Left hindlimb (tissue), 1 donor: ENCODE measurements around the gene SPAG16.
"Not testable (repeated sequence)": the region's sequence is repeated elsewhere in the genome, so short reads cannot be mapped to it uniquely, and the experiment has no call there.

Source experiments
- DNase-seq: peaks from one replicate; pipeline ENCODE4 v3.0.0-alpha.2; 2018

SPAG16 gene

DNA sequence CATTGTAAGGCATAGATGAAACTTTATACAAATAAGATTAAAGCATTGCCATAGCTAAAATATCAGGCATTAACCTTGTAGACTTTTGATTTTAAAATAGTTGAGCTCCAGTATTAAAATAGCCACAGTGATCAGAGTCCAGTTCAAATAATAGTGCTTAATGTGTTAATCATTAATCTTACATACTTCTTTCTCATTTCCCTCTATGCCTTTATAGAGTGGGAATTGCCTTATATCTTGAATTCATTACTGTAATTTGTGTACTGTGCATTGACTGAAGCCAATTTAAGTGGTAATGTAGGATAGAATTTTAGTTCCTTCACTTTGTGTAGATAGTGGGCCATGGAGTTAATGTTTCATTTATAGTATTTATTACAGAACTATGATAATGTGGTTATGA is 577.4 kb downstream of the SPAG16 start:
- no peak for DNase-seq

DNA sequence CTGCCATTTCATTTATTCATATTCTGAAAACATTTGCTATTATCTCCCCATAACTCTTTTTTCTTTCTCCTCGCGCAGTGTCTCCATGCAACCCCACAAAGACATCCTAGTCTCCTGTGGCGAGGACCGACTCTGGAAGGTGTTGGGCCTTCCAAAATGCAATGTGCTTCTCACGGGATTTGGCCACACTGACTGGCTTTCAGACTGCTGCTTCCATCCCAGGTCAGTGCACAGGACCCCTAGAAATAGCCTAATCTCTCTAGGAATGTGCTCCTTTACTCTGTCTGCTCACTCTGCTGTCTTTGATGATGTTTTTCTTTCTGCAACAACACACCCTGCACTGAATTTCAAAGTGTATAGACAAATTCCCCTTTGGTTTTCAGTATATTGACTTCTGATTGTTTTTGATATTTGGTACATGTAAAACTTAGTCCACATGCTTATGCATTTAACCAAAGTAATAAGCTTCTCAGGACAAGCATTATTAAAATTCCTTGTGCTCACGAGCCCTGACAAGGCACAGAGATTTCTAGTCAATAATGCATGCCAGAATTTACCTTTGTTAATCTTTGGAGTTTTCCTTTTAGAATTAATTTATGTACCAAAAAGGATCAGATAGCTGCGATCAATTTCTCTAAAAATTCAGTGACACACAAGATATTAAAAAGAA is 578.3 kb downstream of the SPAG16 start:
- no peak for DNase-seq

DNA sequence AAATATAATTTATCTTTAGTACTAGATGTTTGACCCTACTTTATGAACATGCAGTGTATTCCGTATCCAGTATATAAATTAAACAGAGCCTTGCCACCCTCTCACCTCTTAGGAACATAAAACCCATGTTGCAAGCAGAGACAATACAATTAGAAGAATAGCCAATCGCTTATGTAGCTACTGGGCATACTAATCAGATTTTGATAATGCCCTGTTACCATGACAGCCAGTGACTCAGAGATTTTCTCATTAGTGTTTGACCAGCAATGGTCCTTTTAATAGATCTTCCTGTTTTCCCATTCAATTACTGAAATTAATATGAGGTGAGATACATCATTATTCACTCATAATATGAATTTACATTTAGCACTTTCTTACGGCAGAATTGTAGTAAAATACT is 579.3 kb downstream of the SPAG16 start:
- DNase-seq, result no peak

DNA sequence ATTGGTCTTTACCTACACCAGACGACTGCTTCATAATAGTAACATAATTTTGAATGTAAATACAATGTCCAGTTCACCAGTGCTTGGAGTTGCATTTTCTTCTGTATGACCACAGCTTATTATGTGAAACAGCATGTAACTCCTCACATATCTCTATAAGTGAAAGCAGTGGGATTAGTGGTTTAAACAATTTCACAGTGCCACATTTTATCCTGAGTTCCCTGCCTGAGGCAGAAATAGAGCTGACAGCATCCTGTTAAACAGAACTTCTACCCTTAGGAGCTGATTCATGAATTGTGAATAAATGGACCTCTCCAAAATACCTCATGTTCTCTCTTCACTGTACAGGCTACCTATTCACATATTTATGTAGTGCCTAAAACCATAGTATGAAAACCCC is 584.3 kb downstream of the SPAG16 start:
- DNase-seq, result no peak

DNA sequence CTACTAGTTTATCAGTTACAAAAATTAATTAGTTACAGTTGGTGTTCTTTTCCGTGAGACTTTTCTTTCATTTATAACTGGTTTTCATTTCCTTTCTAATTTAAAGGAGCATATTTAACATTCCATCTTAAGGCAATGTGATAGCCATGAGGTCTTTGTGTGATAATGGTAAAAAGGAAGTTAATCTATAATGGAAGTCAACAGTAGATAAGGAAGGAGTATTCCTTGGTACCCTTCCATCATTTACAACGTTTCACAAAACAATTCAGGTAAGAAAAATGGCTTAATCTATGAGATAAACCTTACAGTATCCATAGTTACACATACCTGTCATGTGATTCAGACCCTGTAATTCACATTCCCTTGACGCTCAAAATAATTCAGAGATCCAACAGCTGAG is 601.2 kb downstream of the SPAG16 start:
- no peak for DNase-seq

DNA sequence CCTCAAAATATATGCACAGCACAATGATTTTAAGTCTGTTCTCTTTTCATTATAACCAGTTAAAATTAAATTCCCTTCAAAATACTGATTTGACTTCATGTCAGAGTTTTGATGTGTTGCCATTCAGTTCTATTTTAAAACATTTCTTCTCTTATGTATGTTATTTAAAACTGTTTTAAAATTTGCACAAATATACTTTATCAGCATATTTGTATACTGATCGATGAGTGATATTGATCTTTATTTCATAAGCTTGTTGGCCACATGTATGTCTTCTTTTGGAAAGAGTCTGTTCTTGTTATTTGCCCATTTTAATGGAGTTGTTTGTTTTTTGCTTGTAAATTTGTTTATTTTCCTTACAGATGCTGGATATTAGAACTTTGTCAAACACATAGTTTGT is 630.2 kb downstream of the SPAG16 start:
- no peak for DNase-seq

DNA sequence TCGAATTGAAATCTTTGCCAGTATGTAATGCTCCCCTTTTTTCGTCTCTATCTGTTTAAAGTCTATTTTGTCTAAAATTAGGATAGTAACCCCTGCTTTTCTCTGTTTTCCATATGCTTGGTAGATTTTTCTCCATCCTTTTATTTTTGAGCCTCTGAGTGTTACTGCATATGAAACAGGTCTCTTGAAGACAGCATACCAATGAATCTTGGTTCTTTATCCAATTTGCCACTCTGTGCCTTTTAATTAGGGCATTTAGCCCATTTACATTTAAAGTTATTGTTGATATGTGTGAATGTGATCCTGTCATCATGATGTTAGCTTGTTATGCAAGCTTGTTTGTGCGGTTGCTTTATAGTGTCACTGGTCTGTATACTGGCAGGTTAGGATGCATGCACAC is 635.8 kb downstream of the SPAG16 start:
- no peak for DNase-seq

DNA sequence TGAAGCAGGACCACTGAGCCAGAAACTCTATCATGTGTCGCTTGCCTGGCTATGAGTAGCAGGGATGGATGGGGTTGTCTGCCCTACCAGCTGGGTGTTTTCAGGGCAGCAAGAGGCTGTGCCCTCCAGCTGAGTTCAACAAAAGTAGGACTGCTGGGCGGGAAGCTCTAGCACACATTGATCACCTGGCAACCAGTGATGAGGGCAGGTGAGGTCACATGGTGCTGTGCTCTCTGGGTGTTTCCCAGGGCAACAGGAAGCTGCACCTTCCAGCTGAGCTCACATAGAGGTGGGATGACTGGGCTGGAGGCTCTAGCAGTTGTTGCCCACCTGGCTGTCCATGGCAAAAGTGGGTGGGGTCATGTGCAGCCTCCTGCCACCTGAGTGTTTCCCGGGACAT is 639.3 kb downstream of the SPAG16 start:
- DNase-seq, result no peak

DNA sequence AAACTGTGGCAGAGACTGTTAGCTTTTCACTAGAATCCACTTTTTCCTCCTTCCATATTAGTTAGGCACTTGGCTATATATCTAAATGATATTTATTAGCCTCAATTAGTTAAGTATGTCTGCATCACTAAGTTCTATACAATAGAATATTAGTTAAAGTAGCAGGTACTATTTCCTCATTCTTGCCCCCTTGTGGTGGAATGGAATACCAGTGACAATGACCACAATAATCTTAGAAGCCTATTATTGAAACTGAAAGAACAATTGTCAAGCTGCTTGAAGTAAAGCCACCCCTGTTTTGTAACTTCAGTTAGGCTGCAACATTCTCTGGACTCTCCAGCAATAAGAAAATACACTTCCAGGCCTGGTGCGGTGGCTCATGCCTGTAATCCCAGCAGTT is 650.3 kb downstream of the SPAG16 start:
- DNase-seq, result no peak

DNA sequence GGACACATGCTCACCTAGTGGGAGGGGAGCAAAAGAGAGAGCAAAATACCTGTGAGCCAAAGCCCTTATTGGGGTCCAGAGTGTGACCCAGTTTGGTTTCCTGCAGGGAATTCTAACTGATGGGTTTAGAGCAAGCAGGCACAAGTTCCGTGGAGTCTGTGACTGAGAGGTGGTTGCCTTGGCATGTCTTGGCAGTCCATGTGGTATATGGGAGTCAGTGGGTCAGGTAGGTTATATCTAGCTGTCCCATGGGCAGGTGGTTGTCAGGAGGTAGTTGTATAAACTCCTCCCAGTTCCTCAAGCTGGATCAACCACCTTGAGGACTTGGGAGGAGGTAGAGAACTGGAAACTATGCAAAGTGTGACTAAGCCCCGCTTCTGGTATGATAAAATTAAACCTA is 673.8 kb downstream of the SPAG16 start:
- no peak for DNase-seq

DNA sequence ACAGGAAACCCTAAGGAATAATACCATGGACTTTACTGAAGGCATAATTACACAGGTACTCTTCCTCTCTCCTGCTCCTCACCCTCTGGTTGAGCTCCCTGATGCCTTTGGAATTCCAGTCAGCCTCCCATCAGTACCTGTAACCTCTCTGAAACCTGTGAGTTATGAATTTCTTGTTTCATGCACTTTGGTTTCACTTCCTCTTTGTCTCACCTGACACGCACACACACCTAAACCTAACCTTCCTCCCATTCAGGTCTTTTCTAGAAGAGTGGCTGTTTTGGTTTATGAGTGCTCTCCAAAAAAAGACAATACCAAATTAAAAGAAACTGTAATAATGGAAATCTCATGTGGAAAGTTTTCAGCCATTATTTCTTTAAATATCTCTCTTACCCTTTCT is 675.3 kb downstream of the SPAG16 start:
- no peak for DNase-seq

DNA sequence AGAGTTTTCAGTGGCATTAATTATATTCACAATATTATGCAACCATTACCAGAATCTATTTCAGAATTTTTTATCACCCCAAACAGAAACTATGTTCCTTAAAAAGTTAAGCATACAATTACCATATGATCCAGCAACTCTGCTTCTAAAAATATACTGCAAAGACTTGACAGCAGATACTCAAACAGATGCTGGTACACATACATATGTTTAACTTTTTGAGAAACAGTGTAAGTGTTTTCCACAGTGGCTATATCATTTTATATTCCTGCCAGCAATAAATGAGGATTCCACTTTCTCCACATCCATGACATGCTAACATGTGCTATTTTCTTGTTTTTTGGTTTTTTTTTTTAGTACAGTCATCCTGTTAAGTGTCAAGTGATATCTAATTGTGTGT is 687.3 kb downstream of the SPAG16 start:
- DNase-seq, result no peak

DNA sequence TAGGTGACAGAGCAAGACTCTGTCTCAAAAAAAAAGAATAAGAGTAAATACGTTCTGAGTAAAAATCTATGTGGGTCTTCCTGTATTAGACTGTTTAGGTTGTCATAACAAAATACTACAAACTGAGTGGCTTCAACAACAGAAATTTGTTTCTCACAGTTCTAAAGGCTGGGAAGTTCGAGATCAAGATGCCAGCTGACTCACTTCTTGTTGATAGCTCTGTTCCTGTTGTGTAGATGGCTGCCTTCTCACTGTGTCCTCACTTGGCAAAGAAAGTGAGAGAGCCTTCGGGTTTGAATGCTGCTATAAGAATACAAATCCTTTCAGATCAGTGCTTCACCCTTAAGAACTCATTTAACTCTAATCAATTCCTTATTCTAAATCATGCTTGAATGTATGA is 696.6 kb downstream of the SPAG16 start:
- DNase-seq, result no peak

DNA sequence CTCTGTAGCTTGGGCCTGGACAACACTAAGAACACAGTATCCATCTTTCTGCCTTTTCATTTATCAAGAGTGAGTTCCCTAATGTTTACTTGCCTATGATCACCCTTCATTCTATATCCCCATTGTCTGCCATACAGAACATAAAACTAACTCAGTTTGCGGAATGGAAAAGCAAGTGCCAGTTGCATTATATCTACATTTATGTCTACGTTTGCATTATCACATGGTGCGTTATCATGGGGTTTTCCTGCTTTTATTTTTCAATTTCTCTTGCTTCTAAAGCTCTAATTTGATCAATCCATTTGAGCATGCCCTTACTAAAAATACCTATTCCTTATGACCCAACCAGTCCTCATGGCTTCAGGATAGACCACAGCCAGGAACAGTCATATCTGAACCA is 704.9 kb downstream of the SPAG16 start:
- no peak for DNase-seq

DNA sequence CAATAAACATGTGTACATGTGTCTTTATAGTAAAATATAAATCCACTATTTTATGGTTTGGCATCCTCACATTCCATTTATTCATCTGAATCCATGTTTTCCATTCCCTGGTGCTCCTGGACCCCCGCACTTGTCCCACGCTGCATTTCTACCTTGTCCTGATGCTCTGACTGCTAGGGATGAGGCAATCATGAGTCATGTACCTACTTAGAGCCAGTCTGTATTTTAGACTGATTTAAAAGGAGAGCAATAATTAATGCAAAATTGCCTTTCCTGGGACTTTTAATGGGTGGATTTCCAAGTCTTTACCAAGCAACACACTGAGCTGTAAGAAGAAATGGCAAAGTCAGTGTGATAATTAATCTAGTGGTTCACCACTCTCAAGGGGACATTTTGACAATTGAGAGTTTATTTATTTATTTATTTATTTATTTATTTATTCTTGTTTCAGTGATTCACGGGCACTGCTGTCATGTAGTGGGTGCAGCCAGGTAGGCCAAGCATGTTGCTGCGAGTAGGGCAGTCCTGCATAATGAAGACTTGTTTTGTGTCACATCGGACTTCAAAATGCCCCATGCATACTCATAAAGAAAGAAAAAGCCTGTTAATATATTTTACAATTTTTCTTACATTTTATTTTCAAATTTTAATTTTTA is 707.3 kb downstream of the SPAG16 start:
- DNase-seq, result no peak

DNA sequence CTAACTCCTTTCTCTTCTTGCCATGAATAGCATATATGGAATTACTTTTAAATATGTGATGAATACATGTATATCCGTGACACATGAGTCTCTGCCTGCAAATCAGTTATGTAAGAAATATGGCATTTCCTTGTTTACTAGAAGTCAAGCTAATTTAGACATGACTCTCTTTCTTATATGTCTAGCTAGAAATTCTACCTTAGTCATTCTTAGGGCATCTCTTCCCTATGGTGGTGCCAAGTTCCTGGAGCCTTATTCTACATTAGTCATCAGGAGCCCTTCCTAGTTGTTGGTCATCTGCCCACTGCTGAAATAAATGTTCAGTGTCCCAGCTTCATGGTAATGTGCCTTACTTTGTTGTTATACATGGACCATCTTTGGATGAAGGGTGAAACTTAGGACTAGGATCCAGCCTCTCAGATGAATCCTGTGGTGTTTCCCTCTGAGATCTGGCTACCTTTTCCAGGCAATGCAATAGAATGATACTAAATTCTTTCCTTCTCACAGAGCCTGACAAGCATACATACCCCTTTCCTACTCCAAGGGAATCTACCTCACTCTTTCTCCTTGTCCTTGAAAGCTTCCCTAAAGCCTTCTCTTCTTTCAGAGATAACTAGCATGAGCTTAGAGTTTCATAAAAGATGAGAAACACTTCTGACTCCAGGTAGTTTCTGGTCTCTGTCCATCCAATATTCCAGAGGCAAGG is 711.3 kb downstream of the SPAG16 start:
- no peak for DNase-seq

DNA sequence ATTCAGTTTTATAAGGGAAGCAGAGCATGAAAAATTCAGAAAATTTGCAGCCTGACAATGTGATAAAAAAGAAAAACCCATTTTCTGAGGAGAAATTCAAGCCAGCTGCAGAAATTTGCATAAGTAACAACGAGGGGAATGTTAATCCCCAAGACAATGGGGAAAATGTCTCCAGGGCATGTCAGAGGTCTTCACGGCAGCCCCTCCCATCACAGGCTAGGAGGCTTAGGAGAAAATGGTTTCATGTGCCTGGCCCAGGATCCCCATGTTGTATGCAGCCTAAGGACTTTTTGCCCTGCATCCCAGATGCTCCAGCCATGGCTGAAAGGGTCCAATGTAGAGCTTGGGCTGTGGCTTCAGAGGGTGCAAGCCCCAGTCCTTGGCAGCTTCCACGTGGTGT is 714.7 kb downstream of the SPAG16 start:
- not testable (repeated sequence) for DNase-seq

DNA sequence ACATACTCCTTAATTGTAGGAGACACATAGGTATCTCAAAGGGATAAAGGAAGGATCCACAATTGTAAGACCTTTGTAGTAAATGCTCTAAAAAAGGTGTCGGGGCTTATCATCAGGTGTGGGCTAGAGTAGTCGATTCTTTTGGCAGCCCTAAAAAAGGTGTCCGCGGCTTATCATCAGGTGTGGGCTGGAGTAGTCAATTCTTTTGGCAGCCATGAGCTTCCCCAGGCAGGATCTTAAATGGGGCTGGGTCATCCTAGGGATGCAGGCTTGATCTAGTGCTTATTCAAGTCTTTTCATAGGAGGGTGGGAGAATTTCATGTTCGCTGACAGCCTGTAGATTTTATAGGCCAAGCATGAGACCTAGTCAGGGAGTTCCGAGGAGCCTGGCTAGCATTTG is 720.2 kb downstream of the SPAG16 start:
- DNase-seq, result no peak

DNA sequence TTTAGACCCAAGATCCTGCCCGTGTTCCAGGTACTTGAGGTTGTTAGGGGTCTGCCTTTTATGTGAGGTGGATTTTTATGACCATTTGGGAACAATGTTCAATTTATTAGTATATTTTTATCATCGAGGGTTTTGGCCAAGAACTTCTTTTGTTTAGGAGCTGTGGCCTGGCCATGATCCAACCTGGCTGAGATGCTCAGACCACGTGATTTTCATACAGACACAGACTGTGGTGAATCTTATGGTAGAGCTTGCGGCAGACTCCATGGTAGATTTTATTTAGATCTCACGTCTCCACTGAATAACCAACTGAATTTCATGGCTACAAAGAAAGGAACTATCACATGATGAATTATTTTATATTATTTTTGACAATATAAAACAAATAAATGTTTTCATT is 721.1 kb downstream of the SPAG16 start:
- DNase-seq, result no peak

DNA sequence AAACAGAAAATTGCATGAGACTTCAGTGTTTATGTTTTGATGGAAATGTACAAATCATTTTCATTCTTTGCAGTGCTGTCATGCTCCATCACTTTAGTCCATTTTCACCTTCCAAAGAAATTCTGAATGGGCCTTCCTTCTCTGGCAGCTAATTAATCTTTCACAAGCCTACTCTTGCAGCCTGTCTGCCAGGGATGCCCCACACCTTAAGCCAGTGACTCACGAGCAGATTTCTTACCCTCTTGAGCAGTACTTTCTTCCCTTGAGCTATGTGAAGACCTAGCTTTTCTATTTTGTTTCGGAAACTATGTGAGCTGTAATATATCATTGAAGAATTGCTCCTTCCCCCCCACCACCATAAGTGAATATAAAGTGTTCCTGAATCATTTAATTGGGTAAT is 722.3 kb downstream of the SPAG16 start:
- no peak for DNase-seq

DNA sequence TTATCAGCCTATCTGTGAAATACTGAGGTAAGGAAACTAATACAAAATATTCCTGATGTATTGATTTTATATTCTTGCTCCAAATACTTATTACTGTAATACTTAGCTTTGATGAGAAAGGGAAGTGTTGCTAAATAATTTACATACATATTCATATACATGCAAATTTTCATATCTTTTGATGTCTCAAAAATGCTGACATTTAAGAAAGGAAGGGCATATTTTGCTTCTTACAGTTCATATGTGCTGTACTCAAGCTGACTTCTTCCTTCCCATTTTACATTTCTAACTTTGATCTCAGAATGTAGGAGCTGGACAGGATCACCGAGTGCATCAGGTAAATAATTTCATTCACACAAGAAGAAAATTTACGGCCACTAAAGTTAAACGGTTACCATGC is 727.4 kb downstream of the SPAG16 start:
- no peak for DNase-seq

DNA sequence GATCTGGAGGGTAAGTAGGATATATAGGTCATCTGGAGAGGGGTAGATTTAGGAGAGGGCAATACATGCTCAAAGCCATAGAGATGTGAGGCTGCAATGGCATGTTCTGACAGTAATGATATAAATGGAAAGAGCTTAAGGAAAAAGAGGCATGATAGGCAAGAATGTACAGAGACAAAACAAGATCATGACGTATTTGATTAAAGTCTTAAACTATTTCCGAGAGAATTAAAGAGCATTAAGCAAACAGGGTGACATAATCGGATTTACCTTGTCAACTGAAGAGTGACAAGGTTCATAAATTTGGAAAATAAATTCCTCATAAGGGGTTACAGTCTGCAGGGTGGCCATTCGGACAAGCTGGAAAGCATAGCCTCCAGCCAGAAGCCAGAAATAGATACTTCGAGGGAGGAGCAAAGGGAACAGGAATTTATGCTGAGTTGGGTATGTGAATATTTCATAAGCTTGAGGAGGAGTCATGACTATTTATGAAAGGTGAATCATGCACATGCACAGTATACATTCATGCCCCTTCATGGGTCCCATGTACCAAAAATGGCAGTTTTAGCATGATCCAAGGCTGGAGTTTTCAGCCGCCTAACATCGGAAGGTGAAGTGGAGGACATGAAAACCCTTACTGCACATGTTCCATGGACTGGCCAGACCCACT is 730.4 kb downstream of the SPAG16 start:
- no peak for DNase-seq

DNA sequence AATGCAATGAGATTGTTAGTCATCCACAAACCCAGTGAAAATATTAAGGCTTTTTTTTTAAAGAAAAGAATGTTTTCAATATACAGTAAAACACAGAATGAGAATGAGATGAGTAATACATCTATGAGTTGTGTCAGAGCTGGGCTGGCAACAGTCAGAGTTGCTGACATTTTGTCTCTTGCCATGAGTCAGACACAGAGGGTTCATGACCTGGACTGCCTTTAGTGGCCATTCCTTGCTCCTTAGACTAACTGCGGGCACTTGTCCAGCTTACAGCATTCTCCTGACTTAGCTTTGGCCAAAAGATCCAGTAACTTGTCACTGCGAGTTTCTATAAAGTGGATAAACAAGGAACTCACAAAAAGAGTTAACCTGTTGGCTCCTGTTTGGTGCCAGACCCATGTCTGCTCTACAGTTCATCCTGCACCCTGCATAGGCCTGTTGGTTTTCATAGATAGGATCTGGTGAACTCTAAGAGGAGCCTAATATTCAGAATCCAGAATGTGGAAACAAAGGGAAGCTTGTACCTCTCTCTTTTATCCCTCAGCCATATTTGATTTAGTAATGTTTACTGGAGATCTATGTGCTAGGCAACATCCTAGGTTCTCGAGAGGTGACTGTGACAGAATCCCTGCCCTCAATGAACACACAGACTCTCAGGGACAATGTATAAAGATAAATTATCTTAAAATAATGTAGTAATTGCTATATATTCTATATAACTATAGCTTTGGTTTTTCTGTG is 735.1 kb downstream of the SPAG16 start:
- no peak for DNase-seq
